Measurements from ENCODE around the gene CDC42SE1.

- TF ChIP-seq FOXM1 (IDR thresholded peaks at IDR 0.05; ENCODE audit: borderline replicate concordance, low read depth), result no peak
- TF ChIP-seq RAD21 (IDR thresholded peaks at IDR 0.05; ENCODE audit: low read depth), result no peak
- TF ChIP-seq TAF1 (IDR thresholded peaks at IDR 0.05; ENCODE audit: low read depth), result no peak
- no peak for TF ChIP-seq YY1 (IDR thresholded peaks at IDR 0.05; ENCODE audit: low read depth)
- no peak for TF ChIP-seq CREB1 (IDR thresholded peaks at IDR 0.05; ENCODE audit: low read depth)
- TF ChIP-seq EGR1 (IDR thresholded peaks at IDR 0.05), result no peak
- TF ChIP-seq REST (IDR thresholded peaks at IDR 0.05; ENCODE audit: low read depth), result no peak
- no peak for TF ChIP-seq TCF12 (IDR thresholded peaks at IDR 0.05; ENCODE audit: low read depth)
- no peak for TF ChIP-seq EP300 (IDR thresholded peaks at IDR 0.05; ENCODE audit: borderline replicate concordance)
- no peak for TF ChIP-seq MAX (IDR thresholded peaks at IDR 0.05)
Observed at GRCh38 chr1:151002051-151002450, 57.4 kb downstream of the CDC42SE1 start.
